Epithelial cell of esophagus (primary cell): Measurements from ENCODE around the gene CIC.

Experiments used
- DNase-seq: peaks from one replicate; pipeline ENCODE4 v3.0.0; 2010; ENCODE audit warnings: low read depth
- H3K4me3 ChIP-seq: 2 replicates; pipeline ENCODE4 v1.5.1; 2011; ENCODE audit warnings: mild to moderate bottlenecking, low read length, control low read depth
- TF ChIP-seq, protein P1 (sequence below): IDR thresholded peaks from 2 replicates; pipeline ENCODE4 v1.5.1; 2011; ENCODE audit warnings: low read depth, mild to moderate bottlenecking, low read length, control low read depth, inconsistent platforms; ENCODE audit not compliant: insufficient read depth; ENCODE audit errors: missing control alignments

The CIC gene

DNA sequence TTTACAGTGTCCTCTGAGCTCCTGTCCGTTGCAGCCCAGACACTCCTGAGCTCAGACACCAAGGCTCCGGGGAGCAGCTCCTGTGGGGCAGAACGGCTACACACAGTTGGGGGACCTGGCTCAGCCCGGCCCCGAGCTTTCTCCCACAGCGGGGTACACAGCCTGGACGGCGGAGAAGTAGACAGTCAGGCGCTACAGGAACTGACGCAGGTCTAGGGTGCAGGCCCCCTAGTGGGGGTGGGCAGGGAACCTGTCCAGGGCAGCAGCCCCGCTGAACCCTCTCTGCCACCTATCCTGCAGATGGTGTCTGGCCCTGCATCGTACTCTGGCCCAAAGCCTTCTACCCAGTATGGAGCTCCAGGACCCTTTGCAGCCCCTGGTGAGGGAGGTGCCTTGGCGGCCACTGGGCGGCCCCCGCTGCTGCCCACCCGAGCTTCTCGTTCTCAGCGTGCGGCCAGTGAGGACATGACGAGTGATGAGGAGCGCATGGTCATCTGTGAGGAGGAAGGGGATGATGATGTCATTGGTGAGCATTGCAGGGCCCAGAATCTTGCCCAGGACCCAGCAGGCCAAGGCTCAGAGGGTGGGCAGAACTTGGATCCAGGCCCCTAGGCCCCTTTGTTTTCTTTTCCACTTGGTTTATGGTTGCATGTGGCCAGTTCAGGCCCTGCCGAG is 20.0 kb downstream of the CIC start:
- no peak for DNase-seq
- H3K4me3 ChIP-seq, result no peak overlapping the region
- TF ChIP-seq, protein P1, sequence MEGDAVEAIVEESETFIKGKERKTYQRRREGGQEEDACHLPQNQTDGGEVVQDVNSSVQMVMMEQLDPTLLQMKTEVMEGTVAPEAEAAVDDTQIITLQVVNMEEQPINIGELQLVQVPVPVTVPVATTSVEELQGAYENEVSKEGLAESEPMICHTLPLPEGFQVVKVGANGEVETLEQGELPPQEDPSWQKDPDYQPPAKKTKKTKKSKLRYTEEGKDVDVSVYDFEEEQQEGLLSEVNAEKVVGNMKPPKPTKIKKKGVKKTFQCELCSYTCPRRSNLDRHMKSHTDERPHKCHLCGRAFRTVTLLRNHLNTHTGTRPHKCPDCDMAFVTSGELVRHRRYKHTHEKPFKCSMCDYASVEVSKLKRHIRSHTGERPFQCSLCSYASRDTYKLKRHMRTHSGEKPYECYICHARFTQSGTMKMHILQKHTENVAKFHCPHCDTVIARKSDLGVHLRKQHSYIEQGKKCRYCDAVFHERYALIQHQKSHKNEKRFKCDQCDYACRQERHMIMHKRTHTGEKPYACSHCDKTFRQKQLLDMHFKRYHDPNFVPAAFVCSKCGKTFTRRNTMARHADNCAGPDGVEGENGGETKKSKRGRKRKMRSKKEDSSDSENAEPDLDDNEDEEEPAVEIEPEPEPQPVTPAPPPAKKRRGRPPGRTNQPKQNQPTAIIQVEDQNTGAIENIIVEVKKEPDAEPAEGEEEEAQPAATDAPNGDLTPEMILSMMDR, result no peak

DNA sequence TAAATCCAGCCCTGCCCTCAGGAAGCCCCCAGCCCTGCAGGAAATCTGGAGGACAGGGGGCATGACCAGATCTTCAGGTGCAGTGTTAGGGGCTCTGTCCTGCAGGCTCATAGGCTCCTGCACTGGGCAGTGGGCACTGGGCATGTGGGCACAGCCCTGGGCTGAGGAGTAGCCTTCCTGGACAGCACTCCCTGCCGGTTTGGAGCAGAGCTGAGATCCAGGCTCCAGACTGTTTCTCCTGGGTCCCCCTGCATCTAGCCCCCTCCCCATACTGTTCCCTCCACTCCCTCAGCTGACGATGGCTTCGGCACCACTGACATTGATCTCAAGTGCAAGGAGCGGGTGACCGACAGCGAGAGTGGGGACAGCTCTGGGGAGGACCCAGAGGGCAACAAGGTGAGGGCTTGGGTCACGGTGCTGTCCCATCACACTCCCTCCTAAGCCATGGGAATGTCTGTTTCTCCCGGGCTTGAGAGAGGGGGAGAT is 20.5 kb downstream of the CIC start:
- no peak for DNase-seq
- no peak overlapping the region for H3K4me3 ChIP-seq
- TF ChIP-seq, protein P1, result no peak

DNA sequence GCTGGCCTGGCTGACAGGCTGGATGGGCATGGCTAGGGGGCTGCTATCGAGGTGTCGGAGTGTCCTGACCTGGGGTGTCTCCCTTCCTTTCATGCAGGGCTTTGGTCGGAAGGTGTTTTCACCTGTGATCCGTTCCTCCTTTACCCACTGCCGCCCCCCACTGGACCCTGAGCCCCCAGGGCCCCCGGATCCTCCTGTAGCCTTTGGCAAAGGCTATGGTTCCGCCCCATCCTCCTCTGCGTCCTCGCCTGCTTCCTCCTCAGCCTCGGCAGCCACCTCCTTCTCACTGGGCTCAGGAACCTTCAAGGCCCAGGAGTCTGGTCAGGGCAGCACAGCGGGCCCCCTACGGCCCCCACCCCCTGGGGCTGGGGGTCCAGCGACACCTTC is 21.1 kb downstream of the CIC start:
- no peak for DNase-seq
- no peak overlapping the region for H3K4me3 ChIP-seq
- TF ChIP-seq, protein P1, result no peak

DNA sequence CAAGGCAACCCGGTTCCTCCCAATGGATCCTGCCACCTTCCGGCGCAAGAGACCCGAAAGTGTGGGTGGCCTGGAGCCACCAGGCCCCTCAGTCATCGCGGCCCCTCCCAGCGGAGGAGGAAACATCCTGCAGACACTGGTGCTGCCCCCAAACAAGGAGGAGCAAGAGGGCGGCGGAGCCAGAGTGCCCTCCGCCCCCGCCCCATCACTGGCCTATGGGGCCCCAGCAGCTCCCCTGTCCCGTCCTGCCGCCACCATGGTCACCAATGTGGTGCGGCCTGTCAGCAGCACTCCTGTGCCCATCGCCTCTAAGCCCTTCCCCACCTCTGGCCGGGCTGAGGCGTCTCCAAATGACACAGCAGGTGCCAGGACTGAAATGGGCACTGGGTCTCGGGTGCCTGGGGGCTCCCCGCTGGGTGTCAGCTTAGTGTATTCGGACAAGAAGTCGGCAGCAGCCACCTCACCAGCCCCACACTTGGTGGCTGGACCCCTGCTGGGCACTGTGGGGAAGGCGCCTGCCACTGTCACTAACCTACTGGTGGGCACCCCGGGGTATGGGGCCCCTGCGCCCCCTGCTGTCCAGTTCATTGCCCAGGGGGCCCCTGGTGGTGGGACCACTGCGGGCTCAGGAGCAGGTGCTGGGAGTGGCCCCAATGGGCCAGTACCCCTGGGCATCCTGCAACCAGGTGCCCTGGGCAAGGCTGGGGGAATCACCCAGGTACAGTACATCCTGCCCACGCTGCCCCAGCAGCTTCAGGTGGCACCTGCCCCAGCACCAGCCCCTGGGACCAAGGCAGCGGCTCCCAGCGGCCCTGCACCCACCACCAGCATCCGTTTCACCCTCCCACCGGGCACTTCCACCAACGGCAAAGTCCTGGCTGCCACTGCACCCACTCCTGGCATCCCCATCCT is 21.7 kb downstream of the CIC start:
- TF ChIP-seq, protein P1, result peak; percentile 33
- no peak overlapping the region for H3K4me3 ChIP-seq
- no peak for DNase-seq

DNA sequence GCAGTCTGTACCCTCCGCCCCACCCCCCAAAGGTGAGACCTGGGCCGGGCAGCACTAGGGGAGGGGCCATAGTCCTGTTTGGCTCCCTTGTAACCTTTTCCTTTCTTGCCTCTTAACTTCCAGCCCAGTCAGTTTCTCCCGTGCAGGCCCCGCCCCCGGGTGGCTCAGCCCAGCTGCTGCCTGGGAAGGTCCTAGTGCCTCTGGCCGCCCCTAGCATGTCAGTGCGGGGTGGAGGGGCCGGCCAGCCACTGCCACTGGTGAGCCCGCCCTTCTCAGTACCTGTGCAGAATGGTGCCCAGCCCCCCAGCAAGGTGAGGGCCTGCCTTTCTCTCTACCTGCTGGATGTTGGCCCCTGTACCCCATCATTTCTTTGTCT is 22.4 kb downstream of the CIC start:
- no peak for DNase-seq

DNA sequence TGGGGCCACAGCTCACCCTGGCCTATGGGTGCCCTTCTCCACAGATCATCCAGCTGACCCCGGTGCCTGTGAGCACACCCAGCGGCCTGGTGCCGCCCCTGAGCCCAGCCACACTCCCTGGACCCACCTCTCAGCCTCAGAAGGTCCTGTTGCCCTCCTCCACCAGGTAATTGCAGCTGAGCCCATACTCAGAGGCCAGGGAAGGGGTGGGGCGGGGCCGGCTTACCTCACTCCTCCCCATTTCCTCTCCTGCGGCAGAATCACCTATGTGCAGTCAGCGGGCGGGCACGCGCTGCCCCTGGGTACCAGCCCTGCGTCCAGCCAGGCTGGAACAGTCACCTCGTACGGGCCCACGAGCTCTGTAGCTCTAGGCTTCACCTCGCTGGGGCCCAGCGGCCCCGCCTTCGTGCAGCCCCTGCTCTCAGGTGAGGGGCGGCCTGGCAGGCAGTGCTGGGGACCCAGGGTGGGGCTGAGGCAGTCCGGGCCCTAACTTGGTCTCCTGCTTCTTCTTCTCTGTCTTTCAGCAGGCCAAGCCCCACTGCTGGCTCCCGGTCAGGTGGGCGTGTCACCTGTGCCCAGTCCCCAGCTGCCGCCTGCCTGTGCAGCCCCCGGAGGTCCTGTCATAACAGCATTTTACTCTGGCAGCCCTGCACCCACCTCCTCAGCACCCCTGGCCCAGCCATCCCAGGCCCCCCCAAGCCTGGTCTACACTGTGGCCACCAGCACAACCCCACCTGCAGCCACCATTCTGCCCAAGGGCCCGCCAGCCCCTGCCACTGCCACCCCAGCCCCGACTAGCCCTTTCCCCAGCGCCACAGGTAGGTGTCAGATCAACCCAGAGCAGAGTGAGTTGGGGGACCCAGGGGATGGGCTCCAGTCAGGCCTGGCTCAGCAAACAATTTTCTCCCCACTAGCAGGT is 23.2 kb downstream of the CIC start:
- DNase-seq, result peak; percentile 42
- TF ChIP-seq, protein P1, result no peak
- H3K4me3 ChIP-seq, result no peak overlapping the region

More for the DNA sequence above, 22.4 kb downstream of the CIC start:
- TF ChIP-seq, protein P1, result no peak
- no peak overlapping the region for H3K4me3 ChIP-seq
